Kidney epithelial cell (primary cell): ENCODE measurements around the gene ESRRG. TPM values are rescaled to one million over a fixed set of nuclear protein-coding genes. Genes with fewer than 3 reads are reported as not detected.

Experiments used
- DNase-seq: peaks from one replicate; pipeline ENCODE4 v3.0.0-alpha.2; 2010; ENCODE audit warnings: low read depth
- H3K27me3 ChIP-seq: 2 replicates; pipeline ENCODE4 v1.6.0; 2011; ENCODE audit warnings: low read length; ENCODE audit not compliant: control insufficient read depth, insufficient read depth
- H3K36me3 ChIP-seq: 2 replicates; pipeline ENCODE4 v1.5.1; 2011; ENCODE audit warnings: low read length; ENCODE audit not compliant: control insufficient read depth, insufficient read depth
- H3K4me3 ChIP-seq: 2 replicates; pipeline ENCODE4 v1.5.1; 2011; ENCODE audit warnings: low read depth, mild to moderate bottlenecking, control low read depth, low read length
- total RNA-seq: library from RNA; depleted of rRNA; stranded (reverse); fragments of >200 nt; gene quantifications from 2 replicates; pipeline ENCODE4 v1.2.3, GENCODE V29; 2015
- TF ChIP-seq, protein P1 (sequence below): IDR thresholded peaks from 2 replicates; pipeline ENCODE4 v1.5.1; 2011; ENCODE audit warnings: mild to moderate bottlenecking, moderate library complexity, low read length, control low read depth, inconsistent platforms; ENCODE audit not compliant: insufficient read depth, poor library complexity, severe bottlenecking

Gene ESRRG
- 0.34 and 0.88 TPM in 2 replicates for total RNA-seq

DNA sequence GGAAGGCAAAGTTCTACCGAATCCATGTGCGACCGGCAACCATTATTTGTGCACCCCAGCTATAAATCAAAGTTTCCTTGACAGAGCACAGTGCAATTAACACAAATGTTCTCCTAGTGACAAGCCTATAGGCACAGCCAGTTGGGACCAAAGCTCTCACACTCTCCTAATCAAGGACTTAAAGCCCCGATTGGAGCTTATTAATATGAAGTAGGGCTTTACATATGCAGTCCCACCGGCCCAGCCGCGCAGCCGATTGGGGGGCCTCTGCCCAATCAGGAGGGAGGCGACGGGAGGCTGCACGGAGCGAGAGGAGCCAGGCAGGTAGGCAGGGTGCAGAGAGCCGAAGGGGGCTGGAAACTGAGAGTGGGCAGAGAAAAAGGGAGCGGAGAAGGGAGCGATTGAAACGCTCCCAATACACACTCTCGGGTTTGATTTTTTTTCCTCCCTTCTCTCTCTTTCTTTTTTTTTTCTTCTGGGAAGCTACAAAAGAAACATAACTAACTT is at the start of gene ESRRG:
Gene ESRRG, minus strand, starts transcription at position 156 of the 507 bp plus-strand sequence. Its CDS starts 130 bp downstream, at position 26.
- H3K27me3 ChIP-seq = no peaks in the 10 kb centered on the region
- peak; percentile 4 for DNase-seq
- H3K4me3 ChIP-seq = peak within 1 kb of the TSS; percentile 43
- TF ChIP-seq, protein P1, sequence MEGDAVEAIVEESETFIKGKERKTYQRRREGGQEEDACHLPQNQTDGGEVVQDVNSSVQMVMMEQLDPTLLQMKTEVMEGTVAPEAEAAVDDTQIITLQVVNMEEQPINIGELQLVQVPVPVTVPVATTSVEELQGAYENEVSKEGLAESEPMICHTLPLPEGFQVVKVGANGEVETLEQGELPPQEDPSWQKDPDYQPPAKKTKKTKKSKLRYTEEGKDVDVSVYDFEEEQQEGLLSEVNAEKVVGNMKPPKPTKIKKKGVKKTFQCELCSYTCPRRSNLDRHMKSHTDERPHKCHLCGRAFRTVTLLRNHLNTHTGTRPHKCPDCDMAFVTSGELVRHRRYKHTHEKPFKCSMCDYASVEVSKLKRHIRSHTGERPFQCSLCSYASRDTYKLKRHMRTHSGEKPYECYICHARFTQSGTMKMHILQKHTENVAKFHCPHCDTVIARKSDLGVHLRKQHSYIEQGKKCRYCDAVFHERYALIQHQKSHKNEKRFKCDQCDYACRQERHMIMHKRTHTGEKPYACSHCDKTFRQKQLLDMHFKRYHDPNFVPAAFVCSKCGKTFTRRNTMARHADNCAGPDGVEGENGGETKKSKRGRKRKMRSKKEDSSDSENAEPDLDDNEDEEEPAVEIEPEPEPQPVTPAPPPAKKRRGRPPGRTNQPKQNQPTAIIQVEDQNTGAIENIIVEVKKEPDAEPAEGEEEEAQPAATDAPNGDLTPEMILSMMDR = no peak
- H3K36me3 ChIP-seq = no peaks in the 10 kb centered on the region

DNA sequence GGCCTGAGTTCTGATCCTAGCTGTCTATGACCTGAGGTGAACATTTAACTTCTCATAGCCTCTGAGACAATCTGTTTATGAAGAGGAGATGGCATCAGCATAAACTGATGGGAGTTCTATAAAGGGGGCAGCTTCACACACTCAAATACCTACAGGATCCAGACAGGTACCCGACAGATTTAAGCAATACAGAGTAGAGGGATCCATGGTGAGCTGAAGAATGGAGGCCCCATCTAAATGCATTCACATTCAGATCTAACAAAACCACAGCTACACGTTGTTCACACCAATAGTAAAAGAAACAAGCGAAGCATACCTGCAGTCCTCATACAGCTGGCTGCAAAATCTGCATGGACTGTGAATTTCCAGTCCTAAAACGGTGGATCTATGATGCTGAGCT is 48.7 kb upstream of the ESRRG start:
- no peak for DNase-seq
- no peak overlapping the region for H3K4me3 ChIP-seq
- H3K27me3 ChIP-seq = no peaks in the 10 kb centered on the region
- TF ChIP-seq, protein P1 = no peak
- no peaks in the 10 kb centered on the region for H3K36me3 ChIP-seq

DNA sequence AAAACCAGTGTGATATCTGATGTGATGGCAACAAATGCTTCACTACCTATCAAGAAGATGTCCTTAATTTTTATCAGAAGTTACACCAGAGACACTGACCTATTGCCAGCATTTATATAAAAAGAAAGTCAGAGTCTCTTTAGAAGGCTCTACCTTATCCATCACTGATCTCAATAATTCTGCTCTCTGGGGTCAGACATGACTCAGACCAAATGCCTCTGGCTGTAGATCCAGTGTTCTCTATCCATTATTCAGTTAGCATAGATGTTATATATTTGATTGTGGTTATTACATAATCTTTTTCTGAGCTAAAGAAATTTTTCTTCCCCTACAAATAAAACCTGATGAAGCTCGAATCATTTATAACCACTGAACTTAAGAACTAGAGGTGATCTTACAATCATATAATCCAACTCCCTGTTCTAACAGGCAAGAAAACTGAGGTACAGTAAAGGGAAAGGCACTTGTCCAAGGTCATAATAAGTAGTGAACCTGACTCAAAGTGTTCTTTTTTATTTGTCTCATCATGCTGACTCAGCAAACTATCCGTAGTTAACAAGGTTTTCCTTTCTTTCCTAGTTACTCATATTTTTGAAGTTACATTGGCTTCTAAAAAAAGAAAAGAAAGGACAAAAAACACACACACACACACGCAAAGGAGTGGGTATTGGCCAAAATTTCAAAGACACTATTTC is 43.6 kb upstream of the ESRRG start:
- TF ChIP-seq, protein P1 = no peak
- H3K27me3 ChIP-seq = no peaks in the 10 kb centered on the region
- H3K4me3 ChIP-seq = no peak overlapping the region
- no peak for DNase-seq
- H3K36me3 ChIP-seq = no peaks in the 10 kb centered on the region

DNA sequence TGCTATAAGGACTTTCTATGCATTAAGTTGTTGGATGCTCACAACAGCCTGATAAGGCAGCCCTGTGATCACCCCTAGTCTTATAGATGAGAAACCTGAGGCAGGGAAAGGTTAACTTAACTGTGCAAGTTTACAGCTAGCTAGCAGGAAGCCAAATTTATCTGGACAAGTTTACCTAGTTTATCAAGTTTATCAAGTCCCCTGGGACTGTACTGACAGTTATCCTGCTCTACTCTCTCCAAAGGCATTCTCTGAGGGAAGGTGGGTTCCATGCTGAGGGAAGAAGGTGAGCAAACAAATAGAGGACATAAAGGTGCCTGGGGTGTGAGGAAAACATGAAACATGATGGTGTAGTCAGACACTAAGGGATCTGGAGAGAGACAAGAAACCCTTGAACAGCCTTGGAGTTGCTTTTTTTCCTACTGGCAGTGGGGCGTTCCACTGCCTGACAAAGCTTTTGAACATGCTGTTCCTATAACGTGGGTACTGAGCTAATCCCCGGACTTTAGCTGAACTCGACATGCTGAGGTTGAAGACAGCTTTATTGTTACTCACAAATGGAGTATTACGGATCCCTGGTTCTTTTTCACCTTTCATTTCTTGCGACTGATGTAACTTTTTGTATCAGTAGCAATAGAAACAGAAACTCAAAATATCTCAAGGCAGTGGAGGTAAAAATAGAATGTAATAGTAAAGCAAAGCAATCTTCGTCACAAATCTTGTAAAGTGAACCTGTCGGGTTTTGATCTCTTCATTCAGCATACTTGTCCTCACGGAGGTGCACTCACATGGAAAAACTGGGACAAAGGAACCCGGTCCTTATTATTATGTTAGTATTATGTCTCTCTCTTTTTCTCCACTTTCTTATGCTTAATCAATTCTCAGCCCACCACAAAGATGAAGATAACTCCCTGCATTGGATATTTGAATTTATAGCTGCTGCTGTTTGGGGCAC is 42.4 kb upstream of the ESRRG start:
- DNase-seq = no peak
- TF ChIP-seq, protein P1 = no peak
- H3K27me3 ChIP-seq = no peaks in the 10 kb centered on the region
- H3K4me3 ChIP-seq = no peak overlapping the region
- H3K36me3 ChIP-seq = no peaks in the 10 kb centered on the region

DNA sequence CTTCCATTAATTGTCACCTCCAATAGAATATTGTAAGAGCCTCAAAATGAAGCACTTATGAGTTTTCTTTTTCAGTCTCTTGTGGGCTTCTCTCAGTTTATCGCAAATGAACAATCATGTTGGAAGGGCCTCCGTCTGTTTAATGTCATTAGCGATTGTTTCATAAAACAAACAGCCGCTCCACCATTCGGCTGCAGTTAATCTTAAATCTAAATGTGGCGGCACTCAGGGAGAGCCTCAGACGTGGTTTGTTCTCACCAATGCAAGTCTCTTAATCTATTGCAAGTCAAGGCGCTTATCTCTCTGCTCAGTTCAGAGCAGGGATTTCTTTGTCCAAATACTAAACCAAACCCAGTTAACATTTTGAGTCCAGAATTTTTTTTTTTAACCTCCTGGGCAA is 34.9 kb upstream of the ESRRG start:
- TF ChIP-seq, protein P1 = no peak
- Histone ChIP-seq H3K4me3 (no peak overlapping the region), H3K36me3 (no peaks in the 10 kb centered on the region), H3K27me3 (no peaks in the 10 kb centered on the region)
- no peak for DNase-seq
